ENCODE results near the gene ZNF559. TPM values are rescaled to one million over a fixed set of nuclear protein-coding genes. Genes with fewer than 3 reads are reported as not detected.

Gene ZNF559
- total RNA-seq, 2 donors from 2014 or later, result 3.9 to 14.3 TPM

Other genes starting within 250 kb of the ZNF559 start
- not detected for gene OR1M1, start 237.1 kb upstream of the ZNF559 start, total RNA-seq
- gene OR7G2, start 216.7 kb upstream of the ZNF559 start, total RNA-seq, result not detected
- not detected for gene OR7G1, start 208.4 kb upstream of the ZNF559 start, total RNA-seq
- not detected for gene OR7G3, start 197.2 kb upstream of the ZNF559 start, total RNA-seq
- 10 to 100 TPM; 37.7 to 49.1 TPM for gene ZNF317, start 183.8 kb upstream of the ZNF559 start, total RNA-seq
- gene OR7D2, start 145.2 kb upstream of the ZNF559 start, total RNA-seq, result under 1 TPM in 1 of 2 donors, not detected in 1; 0.11 TPM
- gene OR7D4, start 104.6 kb upstream of the ZNF559 start, total RNA-seq, result not detected
- gene OR7E24, start 73.2 kb upstream of the ZNF559 start, total RNA-seq, result not detected
- 1 to 10 TPM; 3.7 to 8.7 TPM for gene ZNF699, start 14.3 kb upstream of the ZNF559 start, total RNA-seq
- gene ZNF177, start 38.8 kb downstream of the ZNF559 start, total RNA-seq, result 1 to 10 TPM in 1 of 2 donors, under 1 TPM in 1; 0.35 to 1.8 TPM
- 10 to 100 TPM; 24.7 to 26.1 TPM for gene ZNF266, start 111.4 kb downstream of the ZNF559 start, total RNA-seq
- gene ZNF560, start 174.4 kb downstream of the ZNF559 start, total RNA-seq, result under 1 TPM in 1 of 2 donors, not detected in 1; 0.35 TPM
- 10 to 100 TPM; 11.3 to 16.0 TPM for gene ZNF426, start 214.5 kb downstream of the ZNF559 start, total RNA-seq